Measurements from ENCODE around the gene PAFAH1B2.
A peak's percentile ranks its signal among the peaks of the same experiment; 100 is the strongest.
"Not testable (repeated sequence)": the region's sequence is repeated elsewhere in the genome, so short reads cannot be mapped to it uniquely, and the experiment has no call there.

PAFAH1B2 gene

DNA sequence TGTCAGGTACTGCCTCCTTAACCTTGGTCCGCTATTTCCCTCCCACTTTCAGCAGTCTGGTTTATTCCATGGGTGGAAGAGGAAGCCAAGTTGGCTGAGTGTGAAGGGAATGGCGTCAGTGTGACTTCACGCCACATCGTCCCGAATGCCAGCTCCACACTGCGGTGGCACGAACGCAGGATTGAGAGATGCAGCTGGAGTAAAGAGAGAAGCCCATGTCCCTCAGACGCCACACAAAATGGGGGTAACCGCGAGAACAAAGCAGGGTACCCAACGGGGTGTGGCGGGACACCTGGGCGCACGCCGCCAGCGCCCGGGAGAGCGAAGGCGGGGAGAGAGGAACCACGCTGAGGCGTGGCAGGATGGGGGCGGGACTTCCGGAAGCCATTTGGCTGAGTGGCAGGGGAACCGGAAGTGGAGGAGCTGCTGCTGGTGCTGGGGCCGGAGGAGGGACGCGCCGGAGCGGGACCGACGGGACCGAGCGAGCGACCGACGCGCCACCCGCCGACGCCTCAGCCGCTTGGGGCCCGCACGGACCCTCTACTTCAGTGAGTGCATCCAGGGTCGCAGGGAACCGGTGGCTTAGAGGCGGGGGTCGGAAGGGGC is at the start of gene PAFAH1B2:
TSS of gene PAFAH1B2 (plus strand) at position 417 of the 606 bp plus-strand sequence. CDS start 8,161 bp downstream, outside the sequence.
- peak; percentile 95 for DNase-seq (ENCODE audit: low spot score)

GRCh38 chr11:117094776-117095175 is 49.3 kb upstream of the PAFAH1B2 start:
- DNase-seq (ENCODE audit: low spot score) = no peak

DNA sequence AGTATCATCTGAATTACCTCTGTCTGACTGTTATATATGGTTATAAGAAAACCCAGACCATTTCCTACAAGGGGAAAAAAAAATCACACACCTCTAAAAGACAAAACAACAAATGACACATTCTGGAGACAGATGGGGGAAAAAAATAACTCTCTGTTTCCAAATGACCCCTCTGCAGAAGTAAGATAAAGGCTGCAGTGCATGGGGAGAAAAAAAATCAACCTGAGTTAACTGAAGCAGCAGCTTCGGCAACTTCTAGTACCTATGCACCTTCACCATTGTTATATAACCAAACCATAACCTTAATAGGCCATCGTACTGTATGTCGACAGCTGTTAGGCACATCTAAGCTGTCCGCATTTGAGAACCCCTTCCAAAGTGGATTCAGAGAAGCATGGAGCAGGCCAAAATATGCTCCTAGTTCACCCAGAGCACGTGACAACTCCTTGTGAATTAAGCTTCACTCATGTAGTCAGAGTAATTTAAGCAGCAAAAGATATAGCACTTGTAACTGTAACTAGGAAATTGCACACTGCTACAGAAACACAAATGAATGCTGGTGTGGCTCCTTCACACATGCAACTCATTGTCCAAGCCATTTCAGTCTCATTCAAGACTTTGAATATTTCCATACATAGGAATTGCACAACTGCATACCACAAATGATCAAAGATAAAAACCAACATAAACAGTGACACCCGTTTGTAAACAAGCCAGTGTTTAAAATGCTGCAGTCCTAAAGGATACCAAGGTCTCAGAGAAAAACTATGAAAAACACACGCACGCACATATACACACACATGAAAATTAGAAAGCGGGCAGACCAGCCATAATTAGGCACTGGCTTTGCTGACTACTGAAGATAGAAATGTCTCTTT is 48.6 kb upstream of the PAFAH1B2 start:
- no peak for DNase-seq (ENCODE audit: low spot score)

DNA sequence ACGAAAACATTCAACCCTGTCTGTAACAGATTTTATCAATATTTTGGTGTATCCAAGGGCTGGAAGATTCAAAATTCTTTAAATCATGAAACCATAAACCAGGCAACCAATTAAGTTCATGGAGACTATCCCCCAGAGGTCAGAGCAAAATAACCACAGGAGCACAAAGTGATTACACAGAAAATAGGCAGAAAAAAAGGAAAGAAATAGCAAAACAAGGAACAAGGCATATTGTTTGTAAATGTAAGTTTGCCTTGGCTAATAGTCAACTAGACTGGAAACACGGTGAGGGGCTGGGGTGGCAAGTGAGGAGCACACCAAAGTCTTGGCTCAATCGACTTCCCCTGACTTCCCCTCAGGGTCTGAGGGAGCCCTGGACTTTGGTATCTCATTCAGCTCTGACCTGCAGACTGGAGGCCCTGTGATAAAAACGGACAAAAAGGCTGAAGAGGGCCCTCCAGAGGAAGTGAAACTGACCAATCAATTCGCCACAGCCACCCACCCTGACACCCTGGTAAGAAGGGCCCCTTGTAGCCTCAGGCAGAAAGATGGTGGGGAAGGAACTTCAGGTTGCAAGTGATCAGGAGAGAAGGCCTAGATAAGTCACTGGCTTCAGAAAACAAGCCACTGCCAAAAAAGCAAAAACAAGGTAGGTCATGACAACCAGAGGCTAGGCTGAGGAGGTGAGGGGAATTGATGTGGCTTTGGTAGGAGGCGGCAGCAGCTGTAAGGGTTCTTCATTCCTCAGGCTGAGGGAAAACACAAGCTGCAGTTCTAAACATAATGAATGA is 47.7 kb upstream of the PAFAH1B2 start:
- DNase-seq (ENCODE audit: low spot score) = peak; percentile 88

DNA sequence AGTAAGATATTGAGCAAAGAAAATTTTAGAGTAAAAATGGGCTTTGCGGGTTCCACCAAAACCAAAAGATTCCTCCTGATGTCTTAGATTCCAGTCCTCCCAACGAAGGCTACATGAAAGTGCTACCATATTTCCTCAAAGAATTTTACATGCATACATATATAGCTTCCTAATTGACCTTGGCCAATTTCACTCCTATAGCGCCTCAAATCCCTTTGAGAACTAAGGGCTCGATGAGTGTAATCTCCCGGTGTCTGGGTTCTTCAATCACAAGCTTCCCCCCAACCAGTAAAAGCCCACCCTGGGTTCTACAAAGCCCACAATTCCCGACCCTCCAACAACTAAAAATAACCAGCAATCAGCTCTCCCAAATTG is 47.1 kb upstream of the PAFAH1B2 start:
- no peak for DNase-seq (ENCODE audit: low spot score)

GRCh38 chr11:117097389-117098268 is 46.5 kb upstream of the PAFAH1B2 start:
- no peak for DNase-seq (ENCODE audit: low spot score)

DNA sequence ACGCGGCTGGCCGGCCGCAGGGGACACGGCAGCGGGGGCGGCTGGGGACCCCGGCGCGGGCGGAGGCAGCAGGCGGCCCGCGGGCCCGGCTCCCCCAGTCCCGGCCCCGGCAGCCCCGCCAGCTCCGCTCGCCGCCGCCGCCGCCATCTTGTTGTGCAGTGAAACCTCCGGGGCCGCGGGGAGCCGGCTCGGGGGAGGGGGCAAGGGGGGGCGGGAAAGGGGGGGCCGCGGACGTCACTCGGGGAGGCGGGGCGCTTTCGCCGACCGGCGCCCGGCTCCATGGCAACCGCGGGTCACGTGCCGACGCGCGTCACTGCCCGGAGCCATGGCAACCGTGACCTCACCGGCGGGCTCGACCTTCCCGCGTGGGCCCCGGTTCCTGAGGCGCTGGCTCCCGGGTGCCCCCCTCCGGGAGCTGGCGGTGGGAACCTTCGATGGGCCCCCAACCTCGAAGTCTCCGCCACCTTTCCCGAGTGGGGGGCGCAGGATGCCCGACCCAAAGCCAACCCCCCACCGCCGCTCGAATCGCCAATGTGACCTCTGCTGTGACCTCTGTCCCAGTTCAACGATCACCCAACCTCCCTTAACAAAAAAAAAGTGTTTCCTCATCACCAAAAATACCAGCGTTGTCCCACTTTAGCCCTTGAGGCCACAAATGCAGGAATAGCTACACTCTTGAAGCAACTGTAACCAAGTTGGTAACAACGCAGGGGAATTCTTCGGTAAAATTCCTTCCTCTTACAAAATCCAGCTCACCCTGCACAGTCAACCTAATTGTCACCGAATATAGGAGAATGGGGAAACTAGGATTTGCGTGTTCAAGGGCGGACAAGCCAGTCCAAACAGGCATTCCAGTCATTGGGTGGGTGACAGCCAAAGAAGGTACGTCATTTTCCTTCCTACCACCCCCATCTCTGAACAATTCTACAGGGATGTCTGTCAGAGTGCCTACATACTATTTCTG is 45.5 kb upstream of the PAFAH1B2 start, which contains the start of gene SIK3:
TSS of gene SIK3 (minus strand) at position 160 of the 964 bp plus-strand sequence. CDS start at position 147, 13 bp downstream.
- peak; percentile 92 for DNase-seq (ENCODE audit: low spot score)

DNA sequence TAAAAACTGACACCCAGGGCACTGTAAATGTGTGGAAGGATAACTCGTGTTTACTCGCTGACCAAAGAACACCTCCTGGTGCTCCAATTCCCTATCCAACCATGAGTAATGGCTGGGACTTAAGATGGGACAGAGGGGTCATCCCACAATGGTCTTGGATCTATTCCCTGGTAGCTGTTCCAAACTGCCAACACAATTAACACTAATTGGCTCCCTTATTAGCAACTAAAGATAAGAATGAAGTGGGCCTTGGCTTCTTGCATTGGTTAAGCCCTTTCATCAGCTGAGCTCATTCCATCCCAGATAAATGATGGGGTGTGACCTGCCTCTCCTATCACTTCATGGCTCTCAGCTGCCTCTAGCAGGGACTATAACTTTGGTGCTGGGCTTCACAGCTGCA is 44.4 kb upstream of the PAFAH1B2 start:
- DNase-seq (ENCODE audit: low spot score) = no peak

DNA sequence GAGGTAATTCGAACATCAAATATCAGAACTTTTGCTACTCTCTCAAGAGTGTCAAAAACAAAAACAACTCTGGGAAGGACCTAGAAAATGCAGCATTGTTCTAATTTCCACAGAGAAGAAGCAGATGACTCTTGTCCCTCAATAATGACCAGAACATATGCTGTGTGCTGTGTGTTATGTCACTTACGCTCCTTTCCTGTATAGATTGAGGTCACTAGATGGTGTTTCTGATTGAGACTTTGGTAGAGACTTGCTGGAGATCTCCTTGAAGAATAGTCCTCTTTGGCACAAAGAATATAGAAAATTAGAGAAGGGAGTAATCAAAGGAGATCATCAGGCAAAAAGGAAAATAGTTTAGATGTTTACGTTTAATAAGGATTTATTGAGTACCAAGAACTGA is 43.5 kb upstream of the PAFAH1B2 start:
- DNase-seq (ENCODE audit: low spot score) = no peak

DNA sequence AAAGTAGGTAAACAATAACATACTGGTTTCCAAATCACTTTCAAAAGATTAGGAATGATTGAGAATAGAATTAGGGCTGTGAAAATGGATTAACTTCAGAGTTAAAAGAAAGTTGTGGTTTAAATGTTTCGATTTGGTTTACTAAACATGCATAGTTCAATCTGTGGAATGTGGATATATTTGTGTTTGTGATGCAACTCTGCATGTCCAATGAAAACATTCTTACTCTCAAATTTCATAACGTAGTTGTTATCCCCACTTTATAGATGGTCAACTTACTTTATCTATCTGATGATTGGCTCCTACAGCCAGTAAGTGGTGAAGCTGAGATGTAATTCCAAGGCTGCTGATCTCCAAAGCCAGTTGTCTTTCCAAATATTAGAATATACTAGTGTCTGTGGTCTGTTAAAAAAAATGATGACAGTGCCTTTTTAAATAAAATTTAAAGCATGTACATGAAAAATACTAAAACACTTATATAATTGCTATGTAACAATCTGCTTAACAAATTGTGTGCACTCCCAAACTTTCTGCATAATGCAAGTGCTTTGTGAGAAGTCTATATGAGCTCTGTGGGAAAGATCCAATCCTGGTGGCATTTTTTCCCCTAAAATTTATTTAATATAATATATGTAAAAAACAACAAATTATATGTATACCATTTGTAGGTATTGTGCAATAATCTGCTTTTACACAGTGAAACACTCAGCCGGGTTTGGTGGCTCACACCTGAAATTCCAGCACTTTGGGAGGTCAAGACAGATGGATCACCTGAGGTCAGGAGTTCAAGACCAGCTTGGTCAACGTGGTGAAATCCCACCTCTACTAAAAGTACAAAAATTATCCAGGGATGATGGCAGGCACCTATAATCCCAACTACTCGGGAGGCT is 36.1 kb upstream of the PAFAH1B2 start:
- DNase-seq (ENCODE audit: low spot score) = no peak

GRCh38 chr11:117110294-117110950 is 33.7 kb upstream of the PAFAH1B2 start:
- no peak for DNase-seq (ENCODE audit: low spot score)

DNA sequence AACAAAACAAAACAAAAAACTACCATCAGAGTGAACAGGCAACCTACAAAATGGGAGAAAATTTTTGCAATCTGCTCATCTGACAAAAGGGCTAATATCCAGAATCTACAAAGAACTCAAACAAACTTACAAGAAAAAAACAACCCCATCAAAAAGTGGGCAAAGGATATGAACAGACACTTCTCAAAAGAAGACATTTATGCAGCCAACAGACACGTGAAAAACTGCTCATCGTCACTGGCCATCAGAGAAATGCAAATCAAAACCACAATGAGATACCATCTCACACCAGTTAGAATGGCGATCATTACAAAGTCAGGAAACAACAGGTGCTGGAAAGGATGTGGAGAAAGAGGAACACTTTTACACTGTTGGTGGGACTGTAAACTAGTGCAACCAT is 31.6 kb upstream of the PAFAH1B2 start:
- DNase-seq (ENCODE audit: low spot score) = not testable (repeated sequence)

DNA sequence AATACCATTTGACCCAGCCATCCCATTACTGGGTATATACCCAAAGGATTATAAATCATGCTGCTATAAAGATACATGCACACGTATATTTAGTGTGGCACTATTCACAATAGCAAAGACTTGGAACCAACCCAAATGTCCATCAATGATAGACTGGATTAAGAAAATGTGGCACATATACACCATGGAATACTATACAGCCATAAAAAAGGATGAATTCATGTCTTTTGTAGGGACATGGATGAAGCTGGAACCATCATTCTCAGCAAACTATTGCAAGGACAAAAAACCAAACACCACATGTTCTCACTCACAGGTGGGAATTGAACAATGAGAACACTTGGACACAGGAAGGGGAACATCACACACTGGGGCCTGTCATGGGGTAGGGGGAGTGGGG is 31.1 kb upstream of the PAFAH1B2 start:
- not testable (repeated sequence) for DNase-seq (ENCODE audit: low spot score)

DNA sequence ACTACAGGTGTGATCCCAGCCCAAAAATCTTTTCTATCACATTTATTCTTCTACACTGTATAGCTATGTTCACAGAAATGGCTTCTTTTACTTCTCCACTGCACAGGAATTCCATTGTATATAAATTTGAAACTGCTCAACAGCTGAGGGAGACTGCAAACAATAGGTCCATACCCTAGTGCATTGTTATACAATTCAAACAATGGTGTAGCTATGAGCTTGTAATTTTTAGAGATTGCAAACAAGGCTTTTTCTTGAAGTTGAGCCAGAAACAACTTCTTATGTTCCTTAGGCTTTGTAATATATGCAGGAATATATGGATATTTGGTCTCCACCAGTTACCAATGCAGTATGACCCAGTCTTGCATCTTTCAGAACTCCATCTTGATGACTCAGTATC is 26.4 kb upstream of the PAFAH1B2 start:
- DNase-seq (ENCODE audit: low spot score) = no peak

- no peak for DNase-seq (ENCODE audit: low spot score)
Measured at GRCh38 chr11:117121176-117121575, 22.9 kb upstream of the PAFAH1B2 start.

DNA sequence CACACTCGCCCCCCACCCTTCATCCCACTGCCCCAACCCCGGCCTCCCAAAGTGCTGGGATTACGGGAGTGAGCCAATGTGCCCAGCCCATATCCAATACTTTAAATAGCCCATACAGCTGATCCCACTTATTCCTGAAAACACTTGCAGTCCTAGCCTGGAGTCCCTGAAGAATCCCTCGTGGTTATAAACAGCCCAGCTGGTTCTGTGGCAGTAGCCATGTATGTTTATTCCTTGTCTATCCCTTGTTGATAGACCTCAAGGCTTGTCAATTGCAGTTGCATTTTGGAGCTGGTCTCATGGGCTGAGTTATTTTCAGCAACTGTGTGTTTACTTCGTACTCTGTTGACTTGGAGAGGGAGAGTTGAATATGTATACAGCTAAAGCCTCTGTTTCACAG is 21.5 kb upstream of the PAFAH1B2 start:
- DNase-seq (ENCODE audit: low spot score) = no peak

DNA sequence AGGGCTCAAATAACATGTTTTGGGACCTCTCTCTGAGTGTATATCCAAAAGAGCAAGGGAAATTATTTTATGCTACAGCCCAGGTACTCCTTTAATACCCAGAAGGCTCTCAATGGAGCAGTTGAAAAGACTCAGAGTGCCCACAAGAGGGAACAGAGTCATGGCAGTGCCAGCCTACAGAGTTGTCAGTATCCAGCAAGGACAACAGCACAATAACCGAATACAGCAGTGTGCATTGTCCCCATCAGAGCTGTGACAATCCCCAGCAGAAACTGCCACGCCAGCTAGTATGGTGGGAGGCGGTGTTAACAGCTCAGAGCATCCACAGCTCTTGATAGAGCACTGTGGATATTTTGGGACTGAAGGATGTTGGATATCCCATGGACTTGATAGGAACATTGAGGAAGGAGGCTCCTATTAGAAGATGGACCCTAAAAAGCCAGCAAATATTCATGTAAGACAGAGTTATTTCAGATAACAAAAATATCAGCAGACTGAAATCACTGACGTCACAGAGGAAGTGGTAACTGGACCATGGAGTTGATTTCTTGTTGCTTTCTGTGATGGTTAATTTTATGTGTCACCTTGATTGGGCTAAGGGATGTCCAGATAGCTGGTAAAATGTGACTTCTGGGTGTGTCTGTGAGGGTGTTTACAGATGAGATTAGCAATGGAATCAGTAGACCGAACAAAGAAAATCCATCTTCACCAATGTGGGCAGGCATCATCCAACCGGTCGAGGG is 17.7 kb upstream of the PAFAH1B2 start:
- DNase-seq (ENCODE audit: low spot score) = no peak
